Liver (tissue), 9 donors: ENCODE results near the gene LCN10. TPM values are rescaled to one million over a fixed set of nuclear protein-coding genes. Genes with fewer than 3 reads are reported as not detected.

Experiments used
- DNase-seq: peaks from one replicate; pipeline ENCODE4 v3.0.0-alpha.2; 2017; ENCODE audit warnings: low spot score
- H3K27ac ChIP-seq, 2 donors: one replicate each; pipeline ENCODE4 v1.7.0; 2013; ENCODE audit warnings: inconsistent platforms in 2 of 2, low read length in 2 of 2, control low read depth in 1 of 2, low read depth in 1 of 2, mild to moderate bottlenecking in 1 of 2
- H3K27me3 ChIP-seq, 4 donors: one replicate each; pipeline versions ENCODE4 v1.6.1 to v1.7.0; 2013; ENCODE audit warnings: low read length in 3 of 4, inconsistent platforms in 1 of 4, mild to moderate bottlenecking in 1 of 4, moderate library complexity in 1 of 4; ENCODE audit not compliant: control insufficient read depth in 4 of 4, insufficient read depth in 4 of 4
- H3K36me3 ChIP-seq, 4 donors: one replicate each; pipeline versions ENCODE4 v1.6.1 to v1.7.0; 2013; ENCODE audit warnings: low read length in 3 of 4, mild to moderate bottlenecking in 3 of 4, low read depth in 1 of 4, moderate library complexity in 1 of 4; ENCODE audit not compliant: control insufficient read depth in 4 of 4, insufficient read depth in 3 of 4
- H3K4me1 ChIP-seq, 4 donors: one replicate each; pipeline versions ENCODE4 v1.6.1 to v1.7.0; 2013; ENCODE audit warnings: low read length in 3 of 4, mild to moderate bottlenecking in 3 of 4, moderate library complexity in 1 of 4; ENCODE audit not compliant: control insufficient read depth in 4 of 4, insufficient read depth in 4 of 4
- H3K4me3 ChIP-seq, 3 donors: one replicate each; pipeline versions ENCODE4 v1.6.1 to v1.7.0; 2013; ENCODE audit warnings: low read length in 3 of 3, control low read depth in 1 of 3, low read depth in 1 of 3, mild to moderate bottlenecking in 1 of 3
- H3K9ac ChIP-seq, 2 donors: one replicate each; pipeline ENCODE4 v1.7.0; 2013; ENCODE audit warnings: low read length in 2 of 2, mild to moderate bottlenecking in 2 of 2, moderate library complexity in 2 of 2, control low read depth in 1 of 2, low read depth in 1 of 2
- H3K9me3 ChIP-seq, 4 donors: one replicate each; pipeline versions ENCODE4 v1.6.1 to v1.7.0; 2013; ENCODE audit warnings: low read length in 3 of 4; ENCODE audit not compliant: control insufficient read depth in 4 of 4
- CTCF ChIP-seq: fragments of 150-350 bp; IDR thresholded peaks from 2 replicates; pipeline ENCODE4 v1.5.1; 2017; ENCODE audit warnings: improper control_type of control experiment, low read depth, low read length; ENCODE audit not compliant: missing input control
- EGR1 ChIP-seq, 2 donors: IDR thresholded peaks; 2 replicates each; pipeline ENCODE4 v1.6.1; 2016 to 2018; ENCODE audit warnings: antibody characterized with exemption in 2 of 2, low read depth in 2 of 2
- FOXA1 ChIP-seq: IDR thresholded peaks from 2 replicates; pipeline ENCODE4 v1.6.1; 2016; ENCODE audit warnings: antibody characterized with exemption
- FOXA2 ChIP-seq: IDR thresholded peaks from 2 replicates; pipeline ENCODE4 v1.6.1; 2016; ENCODE audit warnings: antibody characterized with exemption
- GABPA ChIP-seq, 2 donors: IDR thresholded peaks in 1 of 2; conservative IDR thresholded peaks in 1 of 2; 2 replicates each; pipeline ENCODE4 v1.6.1; 2016; ENCODE audit warnings: antibody characterized with exemption in 2 of 2, mild to moderate bottlenecking in 1 of 2, moderate library complexity in 1 of 2
- HNF4A ChIP-seq, 2 donors: conservative IDR thresholded peaks; 2 replicates each; pipeline ENCODE4 v1.6.1; 2016; ENCODE audit warnings: antibody characterized with exemption in 2 of 2, mild to moderate bottlenecking in 2 of 2
- HNF4G ChIP-seq: IDR thresholded peaks from 2 replicates; pipeline ENCODE4 v1.6.1; 2016; ENCODE audit warnings: antibody characterized with exemption
- JUND ChIP-seq, 2 donors: IDR thresholded peaks; 2 replicates each; pipeline ENCODE4 v1.6.1; 2016; ENCODE audit warnings: antibody characterized with exemption in 2 of 2
- NR2F2 ChIP-seq: IDR thresholded peaks from 2 replicates; pipeline ENCODE4 v1.6.1; 2016; ENCODE audit warnings: antibody characterized with exemption
- RAD21 ChIP-seq, 2 donors: IDR thresholded peaks; 2 replicates each; pipeline ENCODE4 v1.6.1; 2016; ENCODE audit warnings: antibody characterized with exemption in 2 of 2, mild to moderate bottlenecking in 2 of 2
- REST ChIP-seq: IDR thresholded peaks from 2 replicates; pipeline ENCODE4 v1.6.1; 2016; ENCODE audit warnings: antibody characterized with exemption, mild to moderate bottlenecking
- RXRA ChIP-seq, 2 donors: IDR thresholded peaks; 2 replicates each; pipeline ENCODE4 v1.6.1; 2017 to 2018; ENCODE audit warnings: antibody characterized with exemption in 2 of 2, mild to moderate bottlenecking in 1 of 2
- SP1 ChIP-seq: IDR thresholded peaks from 2 replicates; pipeline ENCODE4 v1.6.1; 2018; ENCODE audit warnings: antibody characterized with exemption, mild to moderate bottlenecking
- TAF1 ChIP-seq: conservative IDR thresholded peaks from 2 replicates; pipeline ENCODE4 v1.6.1; 2016; ENCODE audit warnings: antibody characterized with exemption, mild to moderate bottlenecking
- YY1 ChIP-seq: IDR thresholded peaks from 2 replicates; pipeline ENCODE4 v1.6.1; 2016; ENCODE audit warnings: antibody characterized with exemption, mild to moderate bottlenecking
- ZBTB33 ChIP-seq: IDR thresholded peaks from 2 replicates; pipeline ENCODE4 v1.6.1; 2016; ENCODE audit warnings: antibody characterized with exemption
- WGBS: extraction: QIAGEN DNeasy Blood & Tissue Kit; methylation state at CpG from one replicate; pipeline ENCODE4 v1.1.7; 2013; 5-methylcytosine and 5-hydroxymethylcytosine counted together
- polyA plus RNA-seq, 2 donors: library from polyadenylated mRNA; stranded (reverse) in 1 of 2; unstranded in 1 of 2; fragments of 200-250 nt in 1 of 2; fragments of >200 nt in 1 of 2; fragmentation: Nextera tagmentation in 1 of 2; extraction: Ambion mirVana in 1 of 2; gene quantifications; one replicate each; pipeline versions ENCODE4 v1.2.1 to v1.2.3, GENCODE V29; 2013 to 2015
- total RNA-seq, 2 donors: library from RNA; depleted of rRNA; stranded (reverse); fragments of >200 nt; gene quantifications; one replicate each; pipeline ENCODE4 v1.2.3, GENCODE V29; 2014
- TF ChIP-seq, protein P1 (sequence below): IDR thresholded peaks from 2 replicates; pipeline ENCODE4 v1.6.1; 2016; ENCODE audit warnings: antibody characterized with exemption
- TF ChIP-seq, protein P2 (sequence below): IDR thresholded peaks from 2 replicates; pipeline ENCODE4 v1.6.1; 2016; ENCODE audit warnings: antibody characterized with exemption
- donor health status: healthy.
- donor health status: healthy.
- donor health status: healthy.
- donor health status: healthy.
- donor health status: healthy.

Gene LCN10
- total and polyA plus RNA-seq, 4 donors, result 0.08 to 0.14 (median 0.11) TPM

- Histone ChIP-seq H3K27me3 (no peaks in the 10 kb centered on the region), H3K9me3 (no peaks in the 10 kb centered on the region), H3K4me1 (peaks cover 0 to 8% (median 4%) of the 10 kb centered on the region in 4 donors), H3K27ac (no peak overlapping the region), H3K4me3 (no peak overlapping the region), H3K36me3 (no peaks in the 10 kb centered on the region), H3K9ac (no peak overlapping the region)
- no peak for TF ChIP-seq HNF4A (conservative IDR thresholded peaks at IDR 0.05)
- TF ChIP-seq CTCF, result no peak
- TF ChIP-seq, protein P1, sequence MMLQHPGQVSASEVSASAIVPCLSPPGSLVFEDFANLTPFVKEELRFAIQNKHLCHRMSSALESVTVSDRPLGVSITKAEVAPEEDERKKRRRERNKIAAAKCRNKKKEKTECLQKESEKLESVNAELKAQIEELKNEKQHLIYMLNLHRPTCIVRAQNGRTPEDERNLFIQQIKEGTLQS, result no peak
- no peak for TF ChIP-seq JUND (IDR thresholded peaks at IDR 0.05)
- no peak for TF ChIP-seq NR2F2
- no peak for TF ChIP-seq EGR1 (IDR thresholded peaks at IDR 0.05; ENCODE audit: low read depth in 2 of 2)
- no peak for TF ChIP-seq REST
- no peak for TF ChIP-seq RXRA (IDR thresholded peaks at IDR 0.05)
- no peak for TF ChIP-seq YY1
- TF ChIP-seq ZBTB33, result no peak
- no peak for TF ChIP-seq TAF1
- TF ChIP-seq RAD21 (IDR thresholded peaks at IDR 0.05), result no peak
- no peak for TF ChIP-seq GABPA (IDR thresholded peaks at IDR 0.05 in 1 of 2, conservative IDR thresholded peaks at IDR 0.05 in 1 of 2)
- no peak for TF ChIP-seq SP1
- no peak for TF ChIP-seq HNF4G
- no peak for TF ChIP-seq FOXA1
- TF ChIP-seq, protein P2, sequence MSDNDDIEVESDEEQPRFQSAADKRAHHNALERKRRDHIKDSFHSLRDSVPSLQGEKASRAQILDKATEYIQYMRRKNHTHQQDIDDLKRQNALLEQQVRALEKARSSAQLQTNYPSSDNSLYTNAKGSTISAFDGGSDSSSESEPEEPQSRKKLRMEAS, result no peak
- TF ChIP-seq FOXA2, result no peak
- DNase-seq, result no peak
- 97% methylated on average over 7 of the region's 7 CpGs for WGBS
Measured at GRCh38 chr9:136707011-136707410, 35.7 kb downstream of the LCN10 start.
